SKM-1 treated with dmso at 0.1 percent for 144 hours (cell line): Measurements from ENCODE around the gene AGA.
A peak's percentile ranks its signal among the peaks of the same experiment; 100 is the strongest.

Experiments used
- DNase-seq: peaks from one replicate; lab custom pipeline; 2025; ENCODE audit not compliant: unreplicated experiment; lab: John Stamatoyannopoulos, UW

The AGA gene

GRCh38 chr4:177441803-177442622 is at the start of gene AGA:
Gene AGA (minus strand): TSS chr4:177442437. CDS start chr4:177442375, 62 bp downstream.
- peak; percentile 89 for DNase-seq

- DNase-seq, result no peak
Observed at GRCh38 chr4:177492022-177492421, 49.8 kb upstream of the AGA start.

DNA sequence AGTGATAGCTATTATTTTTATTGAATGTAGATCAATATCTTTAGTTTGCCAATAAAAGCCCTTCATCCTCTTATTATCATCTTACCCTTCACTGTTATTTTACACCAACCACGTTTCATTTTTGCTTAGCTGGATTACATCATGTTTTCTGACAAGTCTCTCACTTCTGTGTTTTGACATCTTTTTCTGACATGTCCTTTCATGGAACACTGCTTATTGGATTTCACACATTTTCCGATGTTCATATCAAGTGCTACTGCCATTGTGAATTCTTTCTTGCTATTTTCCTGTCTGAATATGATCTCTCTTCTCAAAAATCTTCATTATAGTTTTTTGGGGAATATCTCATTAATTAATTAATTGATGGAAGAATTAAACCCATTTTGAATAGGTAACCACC is 48.5 kb upstream of the AGA start:
- no peak for DNase-seq

DNA sequence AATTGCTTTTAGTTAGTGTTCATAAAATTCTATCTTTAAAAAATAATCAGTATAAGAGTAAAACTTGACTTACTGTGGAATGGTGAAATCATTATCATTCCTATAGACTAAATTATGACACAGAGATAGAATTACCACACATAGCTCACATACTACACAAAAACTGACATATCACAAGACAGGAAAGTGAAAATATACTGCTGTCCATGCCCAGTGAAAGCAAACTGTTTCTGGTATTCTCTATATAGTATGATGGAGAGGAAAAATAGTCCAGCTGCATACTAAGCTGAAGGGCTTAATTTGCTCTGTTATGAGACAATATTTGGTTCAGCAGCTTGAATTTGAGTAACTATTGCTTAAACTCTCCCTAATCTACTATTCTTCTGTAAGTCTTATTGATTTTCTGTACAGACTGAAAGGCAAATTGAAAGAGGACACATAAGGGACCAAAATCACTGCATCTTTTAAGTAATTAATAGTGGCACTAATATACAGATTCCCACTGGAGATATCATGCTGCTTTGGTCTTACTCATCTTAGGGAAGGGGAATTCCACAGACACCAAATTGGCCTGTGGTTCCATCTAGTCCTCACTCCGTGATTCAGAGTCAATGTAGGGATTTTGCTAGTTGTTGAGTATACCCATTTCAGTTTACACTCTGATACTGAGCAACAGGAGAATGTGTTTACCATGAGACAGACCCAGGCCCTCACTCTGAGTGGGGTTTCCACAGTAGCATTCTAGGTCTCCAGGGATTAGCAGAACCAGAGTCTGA is 47.4 kb upstream of the AGA start:
- DNase-seq, result no peak

DNA sequence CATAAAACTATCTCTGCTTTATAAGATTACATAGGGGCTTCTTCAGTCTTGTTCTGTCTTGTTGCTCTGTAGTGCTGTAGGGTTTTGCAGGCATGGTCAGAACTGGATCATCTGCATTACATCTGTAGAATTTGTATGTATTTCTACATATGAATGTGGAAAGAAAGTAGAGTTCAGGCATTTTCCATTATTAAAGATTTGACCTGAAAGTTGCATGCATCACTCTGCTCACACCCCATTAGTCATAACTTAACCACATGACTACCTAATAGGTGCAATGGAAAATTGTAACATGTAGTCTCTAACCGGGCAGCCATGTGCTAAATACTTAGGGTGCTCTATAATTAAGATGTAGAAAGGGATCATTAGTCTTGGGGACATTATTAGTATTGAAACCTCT is 45.7 kb upstream of the AGA start:
- no peak for DNase-seq

DNA sequence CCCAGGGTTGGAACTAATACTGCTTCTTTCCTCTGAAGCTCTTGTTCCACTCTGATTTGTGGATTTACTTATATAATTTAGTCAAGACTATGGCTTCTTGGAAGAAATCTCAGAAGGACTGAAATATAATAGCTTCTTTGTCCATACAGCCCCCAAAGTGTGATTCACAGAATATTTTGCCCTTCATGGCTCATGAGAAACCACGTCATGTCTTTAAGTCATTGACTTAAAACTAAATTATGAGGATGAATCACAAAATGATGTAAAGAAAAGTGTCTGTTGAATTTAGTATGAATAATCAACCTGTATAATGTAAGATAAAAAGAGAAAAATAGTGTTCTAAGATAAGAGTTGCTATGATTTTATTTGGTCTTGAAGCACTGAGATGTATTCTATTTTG is 43.3 kb upstream of the AGA start:
- DNase-seq, result no peak

DNA sequence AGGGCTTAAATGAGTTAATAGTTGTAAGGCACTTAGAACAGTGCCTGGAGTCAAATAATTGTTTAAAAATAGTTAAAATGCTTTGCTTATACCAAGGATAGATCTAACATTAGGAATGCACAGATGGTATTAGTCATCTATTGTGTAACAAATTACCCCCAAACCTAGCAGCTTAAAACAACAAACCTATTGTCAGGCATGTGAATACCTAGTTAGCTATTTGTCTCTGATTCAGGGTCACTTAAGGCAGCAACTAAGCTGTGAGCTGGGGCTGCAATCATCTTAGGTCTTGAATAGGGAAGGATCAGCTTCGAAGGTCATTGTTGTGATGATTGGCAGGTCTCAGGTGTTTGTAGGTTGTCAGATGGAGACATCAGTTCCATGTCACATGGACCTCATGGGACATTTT is 42.4 kb upstream of the AGA start:
- DNase-seq, result no peak

DNA sequence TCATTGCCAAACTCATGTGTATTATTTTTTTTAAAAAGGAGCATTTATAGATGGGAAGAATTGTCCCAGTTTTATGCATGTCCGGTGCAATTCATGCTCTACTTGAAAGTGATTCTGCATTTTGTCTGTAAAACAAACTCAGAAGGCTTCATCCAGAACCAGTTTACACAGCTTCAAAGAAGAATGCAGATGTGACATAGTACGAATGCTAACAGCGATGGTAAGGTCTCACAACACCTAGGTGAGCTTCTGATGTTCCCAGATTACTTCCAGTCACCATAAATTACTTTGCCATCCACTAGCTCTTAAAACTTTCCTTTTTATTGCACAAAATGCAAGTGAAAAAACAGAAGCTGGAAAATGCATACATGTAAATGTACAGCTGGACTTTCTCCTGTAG is 41.5 kb upstream of the AGA start:
- no peak for DNase-seq

DNA sequence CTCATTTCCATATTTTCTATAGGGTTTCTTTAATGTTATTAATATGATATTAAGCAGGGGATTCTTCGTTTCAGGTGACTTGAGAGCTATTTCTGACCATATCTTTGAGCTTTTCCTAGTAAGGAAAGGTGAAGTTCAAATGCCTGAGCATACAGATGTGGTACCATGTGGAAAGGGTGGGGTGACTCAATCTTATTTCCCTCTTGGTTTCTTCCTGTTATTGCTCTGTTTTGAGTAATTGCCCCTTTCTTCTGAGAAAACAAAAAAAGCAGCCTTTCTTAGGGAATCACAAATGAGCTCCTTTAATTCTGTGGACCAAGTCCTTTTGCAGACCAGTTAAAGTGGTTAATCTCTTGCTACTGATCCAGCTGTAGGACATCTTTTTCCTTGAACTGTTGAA is 41.0 kb upstream of the AGA start:
- DNase-seq, result no peak

DNA sequence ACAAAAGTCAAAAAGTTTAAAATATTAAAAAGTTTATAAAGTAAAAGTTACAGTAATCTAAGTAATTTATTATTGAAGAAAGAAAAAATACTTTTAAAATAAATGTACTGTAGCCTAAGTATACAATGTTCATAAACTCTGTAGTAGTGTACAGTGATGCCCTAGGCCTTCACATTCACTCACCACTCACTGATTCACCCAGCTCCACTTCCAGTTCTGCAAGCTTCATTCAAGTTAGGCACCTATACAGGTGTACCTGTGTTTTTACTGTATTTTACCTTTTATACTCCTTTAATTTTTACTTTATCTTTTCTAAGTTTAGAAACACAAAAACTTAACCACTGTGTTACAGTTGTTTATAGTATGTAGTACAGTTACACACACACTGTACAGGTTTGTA is 40.1 kb upstream of the AGA start:
- DNase-seq, result no peak

- DNase-seq, result no peak
Observed at GRCh38 chr4:177480795-177481194, 38.6 kb upstream of the AGA start.

- no peak for DNase-seq
Observed at GRCh38 chr4:177479063-177479462, 36.8 kb upstream of the AGA start.

DNA sequence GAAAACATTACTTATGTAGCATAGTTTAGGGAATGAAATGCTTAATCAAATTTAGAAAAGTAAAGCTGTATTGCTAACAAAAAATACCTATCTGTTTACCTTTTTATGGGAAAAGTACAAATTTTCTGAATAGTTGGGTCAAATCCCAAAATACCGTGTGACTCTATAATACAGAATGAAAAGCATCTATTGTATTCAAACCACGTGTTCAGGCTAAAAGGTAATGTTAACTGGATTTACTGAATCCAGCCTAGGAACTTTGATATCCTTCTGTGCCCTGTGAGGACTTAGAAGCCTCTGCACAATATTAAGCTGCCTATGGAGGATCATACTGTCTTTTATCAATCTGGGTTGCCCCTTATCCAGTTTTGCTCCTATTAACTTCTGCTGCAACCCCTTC is 36.3 kb upstream of the AGA start:
- no peak for DNase-seq

GRCh38 chr4:177473991-177474390 is 31.8 kb upstream of the AGA start:
- no peak for DNase-seq

GRCh38 chr4:177464026-177464425 is 21.8 kb upstream of the AGA start:
- DNase-seq, result no peak

- no peak for DNase-seq
Observed at GRCh38 chr4:177461606-177462005, 19.4 kb upstream of the AGA start.

DNA sequence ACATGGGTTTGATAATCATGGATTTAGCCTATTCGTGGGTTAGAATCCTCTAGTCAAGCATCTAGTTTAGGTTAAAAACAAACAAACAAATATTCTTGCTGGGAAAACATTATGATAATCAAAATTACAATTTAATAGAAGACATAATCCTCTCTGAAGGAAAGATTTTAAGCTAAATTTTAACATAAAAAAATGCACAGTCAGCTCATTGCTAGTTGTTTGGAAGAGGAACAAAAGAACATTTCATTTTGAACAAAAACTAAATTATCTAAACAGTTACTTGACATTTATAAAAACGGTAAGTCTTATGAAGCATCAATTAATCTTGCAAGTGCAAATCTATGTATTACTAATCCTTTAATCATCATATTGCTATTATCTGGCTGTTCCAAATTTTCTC is 18.2 kb upstream of the AGA start:
- DNase-seq, result no peak

DNA sequence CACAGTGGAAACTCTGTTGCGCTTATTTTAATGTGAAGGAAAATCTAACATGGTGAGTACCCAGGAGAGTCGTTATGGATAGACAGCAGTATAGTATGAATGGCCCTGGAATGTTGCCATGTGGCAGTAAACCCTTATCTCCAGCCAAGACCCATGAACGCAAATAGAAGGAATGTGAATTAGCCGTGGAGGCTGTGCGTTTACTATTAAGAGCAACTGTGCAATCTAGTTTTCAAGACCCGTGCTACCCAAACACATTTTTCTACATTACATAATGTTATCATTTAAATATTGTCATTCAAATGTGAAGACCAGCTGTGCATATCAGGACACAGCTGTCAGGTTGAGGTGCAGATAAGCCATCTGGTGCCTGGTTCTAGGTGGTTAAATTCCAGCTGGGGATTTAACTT is 13.3 kb upstream of the AGA start:
- DNase-seq, result no peak

DNA sequence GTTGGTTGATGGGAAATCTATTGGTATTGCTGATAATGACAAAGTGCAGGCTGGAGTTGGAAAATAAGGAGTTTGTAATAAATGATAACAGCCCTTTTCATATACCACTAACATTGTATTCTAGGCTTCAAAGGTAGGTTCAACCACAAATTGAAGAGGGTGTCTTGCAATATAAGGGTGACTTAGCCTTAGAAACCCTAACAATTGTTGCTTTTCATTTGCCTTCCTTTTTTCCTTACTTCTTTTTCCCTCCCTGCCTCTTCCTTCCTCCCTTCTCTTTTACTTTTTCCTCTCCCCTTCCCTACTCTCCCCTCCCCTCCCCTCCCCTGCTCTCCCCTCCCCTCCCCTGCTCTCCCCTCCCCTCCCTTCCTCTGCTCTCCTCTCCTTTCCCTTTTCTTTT is 10.9 kb upstream of the AGA start:
- DNase-seq, result no peak

- no peak for DNase-seq
Observed at GRCh38 chr4:177451108-177451500, 8.9 kb upstream of the AGA start.

DNA sequence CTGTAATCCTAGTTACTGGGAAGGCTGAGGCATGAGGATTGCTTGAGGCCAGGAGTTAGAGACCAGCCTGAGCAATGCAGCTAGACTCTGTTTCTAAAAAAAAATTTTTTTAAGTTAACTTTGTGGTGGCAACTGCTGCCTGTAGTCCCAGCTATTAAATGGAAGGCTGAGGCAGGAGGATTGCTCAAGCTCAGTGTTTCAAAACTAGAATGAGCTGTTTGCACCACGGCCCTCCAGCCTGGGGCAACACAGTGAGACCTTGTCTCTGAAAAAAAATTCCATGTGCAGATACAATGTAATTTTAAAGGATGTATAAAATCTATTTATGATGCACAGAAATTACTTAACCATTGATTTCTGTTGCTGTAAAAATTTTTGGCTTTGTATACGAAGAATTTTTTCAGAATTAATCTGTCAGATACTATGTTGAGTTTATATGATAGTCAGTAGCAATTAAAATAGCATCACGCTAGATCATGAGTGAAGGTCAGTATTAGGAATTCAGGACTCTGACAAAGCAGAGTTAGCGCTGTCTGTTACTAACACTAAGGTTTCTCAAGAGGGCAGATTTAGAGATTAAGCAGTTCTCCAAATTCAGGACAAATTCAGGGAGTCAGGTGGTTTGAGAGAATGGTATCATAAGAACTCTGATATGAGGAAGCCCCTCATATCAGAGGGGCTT is 8.3 kb upstream of the AGA start:
- DNase-seq, result peak; percentile 50

DNA sequence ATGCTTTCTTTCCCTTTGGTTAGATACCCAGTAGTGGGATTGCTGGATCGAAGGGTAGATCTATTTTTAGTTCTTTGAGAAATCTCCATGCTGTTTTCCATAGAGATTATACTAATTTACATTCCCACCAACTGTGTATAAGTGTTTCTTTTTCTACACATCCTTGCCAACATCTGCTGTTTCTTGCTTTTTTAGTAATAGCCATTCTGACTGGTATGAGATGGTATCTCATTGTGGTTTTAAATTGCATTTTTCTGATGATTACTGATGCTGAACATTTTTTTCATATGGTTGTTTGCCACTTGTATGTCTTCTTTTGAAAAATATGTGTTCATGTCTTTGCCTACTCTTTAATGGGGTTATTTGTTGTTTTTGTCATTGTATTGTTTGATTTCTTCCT is 6.6 kb upstream of the AGA start:
- no peak for DNase-seq
